T-helper 9 cell (primary cell): ENCODE measurements around the gene RMI1.

ENCODE experiments used
- DNase-seq: peaks from one replicate; pipeline ENCODE4 v3.0.0-alpha.2; 2020

RMI1 gene

DNA sequence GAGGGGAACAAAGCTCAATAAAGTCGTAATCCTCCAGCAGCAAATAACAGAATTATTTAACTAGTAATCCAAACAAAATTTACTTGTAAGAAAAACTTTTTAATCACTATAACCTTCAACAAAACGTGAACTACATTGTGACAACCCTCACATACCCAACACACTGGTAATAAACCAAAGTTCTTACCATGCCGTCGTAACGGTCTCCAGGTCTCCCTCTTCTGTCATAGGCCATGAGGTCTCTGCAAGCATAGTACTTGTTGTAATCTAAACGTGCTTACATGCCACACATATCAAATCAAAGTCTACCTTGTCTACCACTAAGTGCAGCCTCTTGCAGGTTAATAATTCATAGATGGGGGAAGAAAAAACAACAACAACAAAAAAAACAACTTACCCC lies 9.1 kb upstream of the RMI1 start:
- DNase-seq = no peak

DNA sequence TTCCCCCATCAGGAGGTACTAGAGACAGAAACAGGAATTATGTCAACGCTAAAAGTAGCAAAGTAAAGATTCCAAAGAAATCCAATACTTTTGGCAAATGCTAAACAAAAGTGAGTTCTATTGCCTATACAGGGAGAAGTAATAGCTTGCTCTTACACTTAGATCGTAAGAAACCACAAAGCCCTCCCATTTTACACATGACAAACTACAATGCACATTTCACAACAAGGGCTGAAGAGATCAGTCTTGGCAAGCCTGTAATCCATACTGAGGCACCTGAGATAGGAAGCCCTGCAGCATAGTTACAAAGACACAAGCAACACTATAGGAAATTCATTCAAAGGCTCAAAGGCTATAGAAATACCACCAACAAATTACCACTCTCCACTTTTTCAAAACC lies 8.3 kb upstream of the RMI1 start:
- no peak for DNase-seq

DNA sequence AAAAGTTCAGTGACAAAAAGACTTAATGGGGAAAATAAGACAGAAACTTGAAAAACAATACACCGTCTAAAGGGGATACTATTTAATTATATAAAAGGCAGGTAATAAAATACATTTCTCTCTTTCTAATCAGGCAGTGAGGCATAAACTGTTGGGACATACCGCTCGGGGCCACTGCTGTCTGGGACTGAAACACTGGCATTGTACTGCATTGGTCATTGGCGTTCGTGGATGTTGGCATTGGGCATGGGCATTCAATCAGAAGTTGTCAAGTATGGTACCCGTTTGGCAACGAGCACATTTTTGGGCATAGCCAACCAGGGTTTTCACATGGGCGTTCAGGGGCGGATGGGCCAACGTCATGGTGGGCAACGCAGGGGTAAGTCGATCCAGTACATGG lies 5.3 kb upstream of the RMI1 start:
- DNase-seq = no peak

DNA sequence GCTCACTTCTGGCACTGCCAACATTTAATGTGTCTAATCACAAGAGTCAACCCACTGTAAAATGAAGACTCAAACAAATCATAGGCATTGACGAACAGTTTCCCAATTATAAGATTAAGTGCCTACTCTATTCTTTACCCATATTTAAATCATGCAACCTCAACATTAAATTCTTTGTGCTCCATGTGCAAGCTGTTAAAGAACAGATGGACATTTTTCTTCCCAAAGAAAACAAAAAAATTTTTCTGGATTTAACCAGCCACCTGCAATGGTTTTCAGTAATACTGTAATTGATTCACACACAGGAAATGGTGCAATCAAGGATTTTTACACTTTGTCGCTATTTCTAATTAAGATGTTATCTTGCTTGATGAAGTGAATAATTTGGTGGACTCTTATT lies 4.2 kb upstream of the RMI1 start:
- DNase-seq = no peak

DNA sequence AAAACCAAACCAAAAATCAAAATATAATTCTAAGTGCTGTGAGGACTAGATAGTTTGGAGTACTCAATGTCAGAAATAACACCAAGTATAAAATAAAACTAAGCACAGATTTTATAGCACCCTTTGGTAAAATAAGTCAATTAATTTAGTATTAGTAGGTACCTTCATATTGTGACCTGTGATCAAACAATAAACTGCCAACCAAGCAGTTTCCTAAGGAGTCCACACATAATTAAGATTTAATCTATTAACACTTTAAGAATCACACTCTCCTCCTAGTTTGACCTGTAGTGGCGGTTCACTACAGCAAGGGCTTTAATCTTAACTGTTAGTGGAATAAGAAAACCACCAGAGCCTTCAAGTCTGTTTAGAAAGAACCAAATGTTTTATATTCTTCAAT lies 3.4 kb upstream of the RMI1 start:
- DNase-seq = no peak

DNA sequence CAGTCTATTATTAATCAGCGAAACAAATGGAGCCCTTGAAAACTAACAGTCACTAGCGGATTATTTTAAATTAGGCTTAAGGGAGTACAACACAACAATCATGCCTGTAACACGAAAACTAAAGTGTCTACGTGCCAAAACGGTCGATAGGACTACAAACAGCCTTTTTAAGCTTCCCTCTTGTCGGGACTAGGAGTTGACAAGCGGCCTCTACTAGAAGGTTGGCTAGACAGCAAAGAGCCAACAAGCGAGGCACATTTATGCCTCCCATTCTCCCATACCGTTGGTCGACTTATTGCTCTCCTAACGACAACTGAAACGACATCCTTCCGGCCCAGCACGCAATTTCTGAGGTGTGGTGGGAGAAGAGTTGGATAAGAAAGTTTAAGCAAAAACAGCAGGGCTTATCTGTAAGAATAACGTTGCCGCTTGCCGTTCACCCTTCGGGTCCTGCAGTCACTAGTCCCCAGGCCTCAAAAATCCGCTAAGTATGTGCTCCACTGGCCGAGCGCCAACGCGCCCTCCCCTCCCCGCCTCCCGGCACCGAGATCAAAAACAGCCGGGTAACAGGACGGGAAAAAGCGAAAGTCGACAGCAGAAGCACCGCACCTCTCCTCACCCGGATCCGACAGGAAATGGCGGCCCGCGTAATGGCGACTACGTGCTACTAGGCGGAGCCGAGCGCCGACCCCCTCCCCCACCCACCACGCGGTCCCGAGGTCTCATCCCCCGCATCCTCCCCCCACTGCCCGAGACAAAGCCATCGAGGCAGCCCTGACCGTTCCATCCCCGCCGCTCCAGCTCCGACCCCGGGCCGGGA lies 1.4 kb upstream of the RMI1 start:
- peak; percentile 83 for DNase-seq

DNA sequence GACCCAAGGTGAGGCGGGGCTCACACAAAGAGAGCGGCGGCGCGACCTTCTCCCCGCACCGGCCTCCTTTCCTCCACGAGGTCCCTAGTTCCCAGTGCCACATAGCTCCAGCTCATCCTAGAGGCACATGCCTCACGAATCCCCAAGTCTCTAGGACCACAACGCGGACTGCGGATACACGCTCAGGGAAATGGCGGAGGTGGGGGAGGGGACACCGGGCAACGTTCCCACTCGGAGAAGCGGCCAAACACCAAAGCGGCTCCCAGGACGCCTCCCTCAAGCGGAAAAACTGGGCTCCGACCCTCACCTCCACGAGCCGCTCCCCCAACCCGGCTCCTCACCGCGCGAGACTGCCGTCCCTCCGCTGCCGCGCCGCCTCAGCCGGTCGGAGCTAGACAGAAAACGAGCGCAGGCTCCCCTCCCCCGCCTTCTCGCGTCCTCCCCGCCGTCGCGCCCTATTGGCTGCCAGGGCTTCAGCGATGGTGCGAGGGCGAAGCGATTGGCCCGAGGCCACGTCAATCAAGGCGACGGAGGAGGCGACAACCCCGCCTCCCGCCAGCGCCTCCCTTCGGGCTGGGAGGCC lies 702 bp upstream of the RMI1 start, which contains the start of gene HNRNPK:
HNRNPK (minus strand) TSS at position 404 of the 583 bp plus-strand sequence. CDS start 1,963 bp downstream, outside the sequence.
- peak; percentile 100 for DNase-seq

DNA sequence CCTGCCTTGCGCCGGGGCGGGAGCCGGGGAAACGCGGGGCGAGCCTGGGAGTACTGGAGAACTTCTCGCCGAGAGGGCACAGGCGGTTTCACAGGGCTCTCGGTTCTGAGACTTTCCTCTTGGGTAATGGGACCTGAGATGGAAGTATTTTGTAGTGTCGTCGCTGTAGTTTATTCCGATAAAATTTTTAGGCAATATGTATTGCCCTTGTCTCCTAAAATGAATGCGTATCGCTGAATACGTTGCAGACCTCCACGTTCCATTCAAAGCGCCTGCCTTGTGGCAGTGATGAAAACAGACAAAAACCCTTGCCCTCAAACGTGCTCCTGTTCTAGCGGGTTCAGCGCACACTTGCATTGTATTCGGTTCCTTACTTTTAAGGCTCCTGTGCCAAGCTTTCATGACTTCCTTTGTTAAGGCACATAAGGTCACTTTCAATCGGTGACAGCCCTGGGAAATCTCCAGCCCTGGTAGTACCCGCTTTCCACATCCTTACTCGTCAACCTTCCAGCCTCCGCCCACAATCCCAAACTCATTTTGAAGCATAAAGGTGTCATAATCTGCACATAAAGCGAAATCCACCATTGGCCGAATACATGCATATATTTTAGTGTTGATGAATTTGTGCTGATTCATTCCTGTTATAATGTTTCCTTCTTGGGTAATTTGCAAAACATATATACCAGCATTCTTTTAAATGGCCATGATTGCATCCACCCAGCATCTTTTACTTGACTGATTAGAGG lies 694 bp downstream of the RMI1 start:
- no peak for DNase-seq

DNA sequence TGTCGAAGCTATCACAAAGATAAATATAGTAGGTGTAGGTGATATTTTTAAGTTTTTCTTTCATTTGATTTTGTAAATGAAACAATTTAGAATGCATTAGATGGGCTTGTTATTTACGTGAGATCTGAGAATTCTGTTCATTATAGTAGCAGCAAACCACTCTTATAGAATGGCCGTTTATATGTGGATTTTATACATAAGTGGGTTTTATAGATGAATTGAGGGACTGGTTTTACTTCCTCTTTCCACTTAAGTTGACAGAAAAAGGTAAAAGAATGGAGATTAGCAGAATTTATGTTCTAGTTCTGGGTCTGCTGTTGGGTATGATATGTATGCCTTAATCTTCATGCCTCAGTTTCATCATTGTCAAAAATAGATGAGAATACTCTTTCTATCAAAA lies 5.6 kb downstream of the RMI1 start:
- DNase-seq = no peak

DNA sequence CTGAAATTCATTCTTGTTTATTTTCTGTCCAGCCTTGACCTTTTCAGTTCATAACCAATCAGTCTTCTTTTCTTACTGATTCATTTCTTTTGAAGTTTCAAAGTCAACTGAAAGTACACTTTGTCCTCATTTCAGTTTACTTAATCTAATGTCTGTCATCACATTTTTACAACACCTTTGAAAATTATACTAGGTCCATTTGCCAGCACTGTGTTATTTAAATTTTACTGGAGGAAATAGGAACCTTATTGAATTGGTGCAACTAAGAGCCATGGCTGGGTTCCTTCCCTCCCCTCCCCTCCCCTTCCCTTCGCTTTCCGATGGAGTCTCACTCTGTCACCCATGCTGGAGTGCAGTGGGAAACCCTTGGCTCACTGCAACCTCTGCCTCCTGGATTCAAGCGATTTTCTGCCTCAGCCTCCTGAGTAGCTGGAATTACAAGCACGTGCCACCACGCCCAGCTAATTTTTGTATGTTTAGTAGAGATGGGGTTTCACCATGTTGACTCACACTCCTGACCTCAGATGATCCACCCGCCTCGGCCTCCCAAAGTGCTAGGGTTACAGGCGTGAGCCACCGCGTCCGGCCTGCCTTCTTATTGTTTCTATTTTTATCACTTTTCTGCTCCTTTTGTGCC lies 6.3 kb downstream of the RMI1 start:
- DNase-seq = no peak

DNA sequence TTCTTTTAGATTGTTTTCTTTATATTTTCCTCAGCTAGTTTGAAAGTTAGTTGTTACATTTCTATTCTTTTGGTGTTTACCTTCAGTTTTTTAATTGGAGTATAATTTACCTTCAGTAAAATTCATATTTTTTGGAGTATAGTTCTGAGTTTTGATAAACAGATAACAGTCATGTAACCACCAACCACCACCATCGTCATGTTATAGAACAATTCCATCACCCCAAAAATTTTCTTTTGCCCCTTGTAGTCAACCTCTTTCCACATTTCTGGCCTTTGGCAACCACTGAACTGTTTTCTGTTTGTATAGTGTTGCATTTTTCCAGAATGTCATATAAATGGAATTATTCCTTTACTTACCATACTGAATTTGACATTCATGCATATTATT lies 6.8 kb downstream of the RMI1 start:
- no peak for DNase-seq

DNA sequence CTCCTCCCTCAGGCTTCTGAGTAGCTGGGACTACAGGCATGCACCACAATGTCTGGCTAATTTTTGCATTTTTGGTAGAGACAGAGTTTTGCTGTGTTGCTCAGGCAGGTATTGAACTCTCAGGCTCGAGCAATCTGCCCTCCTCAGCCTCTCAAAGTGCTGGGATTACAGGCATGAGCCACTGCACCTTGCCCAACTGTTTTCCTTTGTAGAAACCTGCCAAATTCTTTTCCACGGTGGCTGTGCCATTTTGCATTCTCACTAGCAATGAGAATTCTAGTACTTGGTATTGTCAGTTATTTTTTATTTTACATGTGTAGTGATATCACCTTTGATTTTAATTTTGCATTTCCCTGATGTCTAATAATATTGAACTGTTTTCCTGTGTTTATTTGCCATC lies 7.8 kb downstream of the RMI1 start:
- no peak for DNase-seq

DNA sequence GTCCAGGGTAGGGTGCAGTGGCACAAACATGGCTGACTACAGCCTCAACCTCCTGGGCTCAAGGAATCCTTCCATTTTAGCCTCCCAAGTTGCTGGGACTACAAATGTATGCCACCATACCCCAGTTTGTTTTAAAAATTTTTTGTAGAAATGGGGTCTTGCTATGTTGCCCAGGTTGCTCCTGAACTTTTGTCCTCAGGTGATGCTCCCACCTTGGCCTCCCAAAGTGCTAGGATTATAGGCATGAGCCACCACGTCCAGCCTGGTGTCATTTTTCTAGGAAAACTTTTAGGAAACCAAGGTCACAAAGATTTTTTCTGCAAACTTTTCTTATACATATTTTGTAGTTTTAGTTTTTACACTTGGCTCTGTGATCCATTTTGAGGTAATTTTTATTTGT lies 10.8 kb downstream of the RMI1 start:
- DNase-seq = no peak

DNA sequence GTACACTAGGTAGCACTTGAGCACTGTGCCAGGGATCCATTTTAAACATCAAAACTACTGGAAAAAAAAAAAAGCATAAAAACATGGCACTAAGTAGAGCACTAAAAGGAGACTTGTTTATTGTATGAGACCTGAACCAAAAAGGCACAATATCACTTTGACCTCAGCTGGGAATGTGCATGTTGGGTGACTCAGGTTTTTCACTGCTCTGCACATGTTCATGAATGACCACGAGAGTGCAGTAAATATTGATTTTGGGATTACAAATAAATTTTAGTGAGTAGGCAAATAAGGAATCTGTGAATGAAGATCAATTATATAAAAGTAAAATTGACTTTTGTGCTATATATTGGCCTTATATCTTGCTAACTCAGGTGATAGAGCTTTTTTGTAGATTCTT lies 11.8 kb downstream of the RMI1 start:
- DNase-seq = no peak

DNA sequence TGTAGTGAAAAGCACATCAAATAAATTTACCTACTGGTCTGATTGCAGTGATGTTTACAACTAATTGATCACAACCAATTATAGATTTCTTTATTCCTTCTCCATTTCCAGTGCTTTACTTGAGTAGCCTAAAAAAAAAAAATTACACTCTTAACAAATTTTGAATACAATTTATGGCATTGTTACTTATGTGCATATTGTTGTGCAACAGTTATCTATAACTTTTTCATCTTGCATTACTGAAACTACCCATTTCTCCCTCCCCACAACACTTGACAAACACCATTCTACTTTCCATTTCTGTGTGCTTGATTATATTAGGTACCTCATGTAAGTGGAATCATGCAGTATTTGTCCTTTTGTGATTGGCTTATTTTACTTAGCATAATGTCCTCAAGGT lies 12.3 kb downstream of the RMI1 start:
- no peak for DNase-seq

DNA sequence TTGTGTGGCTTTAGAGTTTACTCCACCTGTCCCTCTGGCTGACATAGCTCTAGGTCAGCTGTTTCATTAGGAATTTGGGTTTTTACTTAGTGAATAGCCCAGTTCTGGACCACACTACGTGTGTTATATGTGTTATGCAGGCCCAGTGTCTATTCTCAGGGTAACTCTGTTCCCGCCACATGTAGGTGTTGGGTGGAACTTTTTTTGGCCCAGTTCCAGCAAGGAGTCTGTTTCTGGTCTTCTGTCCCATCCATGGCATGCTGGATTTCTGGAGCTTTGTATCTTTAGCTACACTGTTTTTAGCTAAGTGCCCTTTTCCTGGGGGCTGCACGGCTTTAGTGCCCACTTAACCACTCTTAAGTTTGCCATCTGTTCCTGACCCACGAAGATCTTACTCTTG lies 15.5 kb downstream of the RMI1 start:
- DNase-seq = no peak

DNA sequence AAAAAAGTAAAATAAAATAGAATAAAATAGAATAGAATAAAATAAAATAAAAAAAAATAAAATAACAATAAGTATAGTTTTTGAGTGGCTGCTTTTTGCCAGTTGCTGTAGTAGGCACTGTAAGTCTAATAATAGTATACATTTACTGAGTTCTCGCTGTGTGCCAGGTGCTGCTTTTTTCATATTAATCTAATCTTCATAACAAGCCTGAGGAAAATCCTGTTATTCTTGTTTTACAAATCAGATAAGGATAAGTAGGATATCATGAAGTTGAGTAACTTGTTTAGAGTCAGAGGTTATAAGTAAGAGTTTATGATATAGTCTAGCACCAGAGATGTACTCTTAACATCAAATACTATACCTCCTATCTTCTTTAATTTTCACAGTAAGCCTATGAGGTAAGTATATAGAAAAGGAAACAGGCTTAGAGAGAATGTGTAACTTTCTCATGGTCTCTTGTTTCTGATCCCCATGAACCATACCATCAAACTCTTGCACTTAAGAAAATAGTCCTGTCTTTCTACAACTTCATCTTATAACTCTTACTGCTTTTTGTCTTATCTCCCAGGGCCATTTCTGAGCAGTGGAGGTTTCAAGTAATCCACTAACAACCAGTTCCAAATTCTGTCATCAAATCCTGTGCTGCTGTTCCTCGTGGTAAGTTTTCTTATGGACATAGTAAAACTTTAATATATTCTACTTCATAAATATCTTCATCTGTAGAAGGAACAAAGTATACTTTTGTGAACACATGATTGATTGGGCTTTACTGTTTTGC lies 18.7 kb downstream of the RMI1 start:
- DNase-seq = no peak

DNA sequence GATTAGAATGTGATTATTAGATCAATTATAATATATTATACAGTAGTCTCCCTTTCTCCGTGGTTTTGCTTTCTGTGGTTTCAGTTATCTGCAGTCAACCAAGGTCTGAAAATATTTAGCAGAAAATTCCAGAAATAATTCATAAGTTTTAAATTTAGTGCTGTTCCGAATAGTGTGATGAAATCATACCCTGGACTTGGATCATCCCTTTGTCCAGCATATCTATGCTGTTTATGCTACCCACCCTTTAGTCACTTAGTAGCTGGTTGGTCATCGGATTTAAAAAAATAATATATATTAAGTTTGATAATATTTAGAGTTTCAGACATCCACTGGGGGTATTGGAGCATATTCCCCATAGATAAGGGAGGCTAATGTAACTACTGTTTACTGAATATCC lies 19.6 kb downstream of the RMI1 start:
- DNase-seq = no peak

DNA sequence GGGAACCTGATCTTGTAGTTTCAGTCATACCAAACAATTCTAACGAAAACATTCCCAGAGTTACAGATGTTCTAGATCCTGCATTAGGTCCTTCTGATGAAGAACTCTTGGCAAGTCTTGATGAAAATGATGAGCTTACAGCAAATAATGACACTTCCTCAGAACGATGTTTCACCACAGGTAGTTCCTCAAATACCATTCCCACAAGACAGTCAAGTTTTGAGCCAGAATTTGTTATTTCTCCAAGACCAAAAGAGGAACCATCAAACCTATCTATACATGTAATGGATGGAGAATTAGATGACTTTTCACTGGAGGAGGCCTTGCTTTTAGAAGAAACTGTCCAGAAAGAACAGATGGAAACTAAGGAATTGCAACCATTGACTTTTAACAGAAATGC lies 21.0 kb downstream of the RMI1 start:
- DNase-seq = no peak

DNA sequence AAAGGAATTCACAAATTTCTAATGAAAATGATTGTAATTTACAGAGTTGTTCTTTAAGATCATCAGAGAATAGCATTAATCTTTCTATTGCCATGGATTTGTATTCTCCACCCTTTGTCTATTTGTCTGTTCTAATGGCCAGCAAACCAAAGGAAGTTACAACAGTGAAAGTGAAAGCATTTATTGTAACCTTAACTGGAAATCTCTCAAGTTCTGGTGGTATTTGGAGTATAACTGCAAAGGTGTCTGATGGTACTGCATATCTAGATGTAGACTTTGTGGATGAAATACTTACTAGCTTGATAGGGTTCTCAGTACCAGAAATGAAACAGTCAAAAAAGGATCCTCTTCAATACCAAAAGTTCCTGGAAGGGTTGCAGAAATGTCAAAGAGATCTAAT lies 21.7 kb downstream of the RMI1 start:
- no peak for DNase-seq

DNA sequence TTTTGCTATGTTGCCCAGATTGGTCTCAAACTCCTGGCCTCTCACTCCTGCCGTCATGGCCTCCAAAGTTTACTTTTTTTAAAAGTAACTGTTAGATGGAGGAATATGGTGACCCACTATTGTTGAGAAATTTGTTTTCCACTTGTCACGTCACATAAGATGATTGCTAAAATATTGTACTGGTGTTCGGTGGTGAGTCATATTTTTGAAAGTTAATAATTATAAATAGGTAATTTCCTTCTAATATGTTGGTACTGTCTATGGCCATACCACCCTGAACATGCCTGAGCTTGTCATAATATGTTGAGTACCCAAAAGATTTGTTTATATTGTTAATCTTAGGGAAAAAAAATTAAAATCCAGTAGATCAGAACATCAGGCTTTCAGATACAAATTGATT lies 22.6 kb downstream of the RMI1 start:
- DNase-seq = no peak

DNA sequence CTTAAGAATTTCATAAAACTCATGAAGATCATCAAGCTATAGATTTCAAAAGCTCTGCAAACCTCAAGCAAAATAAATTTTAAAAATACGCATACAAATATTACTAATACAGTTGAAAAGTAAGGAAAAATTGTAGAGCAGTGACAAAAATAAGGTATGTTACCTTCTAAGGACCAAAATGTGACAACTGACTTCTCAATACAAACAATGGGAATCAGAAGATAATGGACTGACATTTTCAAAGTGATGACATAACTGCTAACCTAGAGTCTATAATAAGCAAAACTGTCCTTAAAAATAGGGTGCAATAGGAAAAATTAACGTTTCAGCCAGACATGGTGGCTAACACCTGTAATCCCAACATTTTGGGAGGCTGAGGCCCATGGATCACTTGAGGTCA lies 27.1 kb downstream of the RMI1 start:
- no peak for DNase-seq
